HFF-Myc (cell line): ENCODE results near the gene EXD3.

Experiments used
- DNase-seq: peaks from one replicate; pipeline ENCODE4 v3.0.0-alpha.2; 2011; ENCODE audit warnings: low read depth; ENCODE audit errors: extremely low read depth
- H3K4me3 ChIP-seq: replicated peaks from 2 replicates; pipeline ENCODE4 v1.5.1; 2011; ENCODE audit warnings: low read depth, mild to moderate bottlenecking, control low read depth, low read length
- CTCF ChIP-seq: IDR thresholded peaks from 2 replicates; pipeline ENCODE4 v1.5.1; 2012; ENCODE audit warnings: mild to moderate bottlenecking, low read depth, low read length, control low read depth; ENCODE audit errors: missing control alignments

Gene EXD3

DNA sequence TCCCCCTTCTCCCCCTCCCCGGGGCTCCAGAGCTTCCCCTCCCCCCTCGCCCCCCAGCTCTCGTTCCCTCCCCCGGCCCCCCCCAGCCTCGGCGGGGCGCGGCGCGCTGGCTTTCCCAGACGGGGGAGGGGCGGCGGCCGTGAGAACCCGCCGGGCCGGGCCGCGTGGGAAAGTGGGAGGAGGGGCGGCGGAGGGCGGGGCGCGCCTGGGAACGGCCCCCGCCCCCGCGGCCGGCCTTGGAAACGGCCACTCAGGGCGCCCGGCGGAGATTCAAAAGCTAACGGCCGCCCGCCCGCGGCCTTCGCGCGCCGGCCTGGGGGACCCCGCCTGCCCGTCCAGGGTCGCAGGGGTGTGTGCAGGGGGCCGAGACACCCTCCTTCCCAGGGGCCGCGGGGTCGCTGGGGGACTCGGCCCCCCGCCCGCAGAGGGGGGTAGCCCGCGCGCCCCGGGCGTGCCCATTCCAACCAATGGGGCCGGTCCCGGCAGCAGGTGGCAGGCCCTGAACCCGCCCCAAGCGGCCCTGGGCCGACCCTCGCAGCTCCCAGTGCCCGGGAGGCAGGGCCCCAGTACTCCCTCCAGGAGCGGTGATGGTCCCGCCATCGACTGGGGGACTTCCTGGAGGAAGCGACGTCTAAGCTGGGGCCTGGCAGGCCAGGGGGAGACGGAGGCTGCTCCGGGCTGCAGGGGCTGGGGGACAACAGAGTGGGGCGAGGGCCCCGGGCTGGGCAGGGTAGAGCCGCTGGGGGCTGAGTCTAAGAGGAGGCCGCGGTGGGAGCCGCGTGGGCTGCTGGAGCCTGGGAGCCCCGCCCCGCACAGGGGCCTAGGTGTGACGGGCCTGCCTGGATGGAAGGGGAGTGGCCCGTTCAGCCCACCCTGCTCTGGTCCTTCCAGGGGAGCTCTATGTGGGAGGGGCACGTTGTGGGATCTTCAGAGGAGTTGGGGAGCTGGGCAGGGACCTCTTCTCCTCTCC, 106.7 kb downstream of the EXD3 start:
- DNase-seq: no peak
- no peak for TF ChIP-seq CTCF
- 0 out of 2 replicates have a peak overlapping the region, but pooled peaks have one; percentile 21 for H3K4me3 ChIP-seq

- DNase-seq: no peak
- no peak for TF ChIP-seq CTCF
Observed at GRCh38 chr9:137315581-137316011, 107.4 kb downstream of the EXD3 start.

DNA sequence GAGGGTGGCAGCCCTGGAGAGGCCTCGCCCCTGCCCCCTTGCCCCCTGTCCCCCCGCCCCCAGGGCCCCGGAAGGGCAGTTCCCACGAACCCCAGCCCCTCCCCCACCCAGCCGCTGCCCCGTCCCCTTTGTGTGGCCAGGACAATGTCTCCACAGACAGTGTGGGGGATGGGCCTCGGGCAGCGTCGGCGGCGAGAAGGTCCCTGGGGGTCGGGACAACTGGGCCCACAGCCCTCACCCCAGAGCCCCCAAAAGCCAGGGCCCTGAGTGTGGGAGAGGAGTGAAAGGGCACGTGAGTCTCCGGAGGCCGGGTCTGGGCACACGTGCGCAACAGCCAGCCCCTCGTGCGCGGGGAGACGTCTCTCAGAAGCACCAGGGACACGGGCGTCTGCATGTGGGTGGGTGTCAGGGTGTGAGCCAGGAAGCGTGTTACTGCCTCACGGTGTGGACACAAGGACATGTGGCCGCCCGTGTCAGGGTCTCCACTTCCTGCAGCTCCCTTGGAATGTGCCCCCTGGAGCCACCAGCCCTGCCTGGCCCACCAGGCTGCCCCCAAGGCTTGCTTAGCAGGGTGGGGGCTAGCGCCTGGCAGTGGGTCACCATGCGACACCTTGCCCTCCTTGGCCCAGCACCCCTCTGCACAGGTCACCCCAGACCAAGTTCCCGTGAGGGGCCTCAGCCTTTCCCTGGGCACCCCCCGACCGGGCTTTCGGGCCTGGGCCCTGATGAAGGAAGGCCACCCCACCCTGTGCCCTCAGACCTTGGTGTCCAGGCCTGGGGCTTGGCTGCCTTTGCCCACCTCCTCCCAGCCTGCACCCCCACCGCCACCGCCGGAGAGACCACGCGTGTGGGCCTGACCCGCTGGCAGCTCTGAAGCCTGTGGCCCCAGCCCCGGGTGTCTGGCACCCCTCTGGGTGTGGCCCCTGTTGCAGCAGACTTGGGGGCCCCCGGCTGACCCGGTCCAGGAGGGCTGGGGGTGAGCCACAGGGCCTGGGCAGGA, 108.1 kb downstream of the EXD3 start:
- DNase-seq: no peak

More at GRCh38 chr9:137315581-137316011, 107.4 kb downstream of the EXD3 start:
- H3K4me3 ChIP-seq: no peak overlapping the region

DNA sequence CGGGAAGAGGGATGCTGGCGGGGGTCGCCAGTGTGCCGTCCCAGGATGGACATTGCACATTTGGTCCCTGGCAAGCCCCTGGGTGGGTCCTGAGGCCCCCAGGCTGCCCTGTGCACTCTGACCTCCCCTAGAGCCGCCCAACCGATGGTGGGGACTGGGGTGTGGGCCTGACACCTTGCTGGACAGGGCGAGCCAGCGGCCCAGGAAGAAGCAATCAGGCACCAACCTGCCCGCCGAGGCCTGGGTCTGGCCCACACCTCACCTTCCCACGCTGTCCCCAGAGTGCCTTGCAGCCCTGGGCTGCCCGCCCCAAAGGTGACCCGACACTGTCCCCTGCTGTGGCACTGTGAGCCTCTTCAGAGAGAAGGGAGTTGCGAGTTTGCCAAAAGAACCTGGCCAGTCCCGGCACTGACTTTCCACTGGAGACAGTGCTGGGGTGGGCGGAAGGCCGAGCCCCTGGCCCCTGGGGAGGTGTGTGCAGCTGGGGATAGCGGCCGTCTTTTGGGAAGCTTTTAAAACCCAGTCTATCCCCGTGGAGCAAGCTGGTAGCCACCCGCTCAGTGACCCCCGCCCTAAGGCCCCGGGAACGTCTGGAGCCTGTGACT, 108.9 kb downstream of the EXD3 start:
- no peak for DNase-seq

More for the DNA sequence above, 108.1 kb downstream of the EXD3 start:
- H3K4me3 ChIP-seq: no peak overlapping the region
- no peak for TF ChIP-seq CTCF

DNA sequence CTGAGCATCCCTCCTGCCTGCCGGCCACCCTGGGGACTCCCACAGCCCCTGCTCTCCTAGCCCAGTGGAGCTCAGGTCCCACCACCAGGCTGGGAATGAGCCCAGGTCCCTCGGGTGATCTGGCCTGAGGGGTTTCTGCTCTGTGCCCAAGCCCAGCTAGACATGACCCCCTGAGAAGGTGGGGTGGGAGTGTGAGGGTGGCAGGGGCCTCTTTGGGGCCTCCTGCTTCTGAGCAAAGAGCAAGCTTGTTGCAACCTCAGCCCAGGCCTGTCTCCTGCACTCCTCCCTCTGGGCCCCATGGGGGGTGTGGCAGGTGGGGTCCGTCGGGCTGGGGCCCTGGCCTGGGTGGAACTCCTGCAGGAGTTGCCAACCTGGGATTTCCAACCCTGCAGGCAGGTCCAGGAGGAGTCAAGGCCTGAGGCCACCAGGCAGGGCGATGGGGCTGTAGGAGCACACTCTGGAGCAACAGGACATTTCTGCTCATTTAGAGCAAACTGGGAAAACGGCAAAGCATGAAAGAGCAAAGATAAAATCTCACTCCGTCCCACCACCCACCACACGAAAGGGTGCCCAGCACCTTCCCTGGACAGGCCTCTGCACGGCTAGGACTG, 109.5 kb downstream of the EXD3 start:
- DNase-seq: no peak
- no peak for TF ChIP-seq CTCF
- no peak overlapping the region for H3K4me3 ChIP-seq

More for the DNA sequence above, 108.9 kb downstream of the EXD3 start:
- no peak overlapping the region for H3K4me3 ChIP-seq
- TF ChIP-seq CTCF: no peak
